Mesendoderm (in vitro differentiated cells): ENCODE measurements around the gene CCNJ.

ENCODE experiments used
- DNase-seq: peaks from one replicate; pipeline ENCODE4 v3.0.0; 2013
- H2AK5ac ChIP-seq: 2 replicates; pipeline ENCODE4 v1.6.1; 2013; ENCODE audit warnings: low read length, inconsistent platforms
- H2BK120ac ChIP-seq: 2 replicates; pipeline ENCODE4 v1.6.1; 2013; ENCODE audit warnings: low read depth, mild to moderate bottlenecking, low read length, moderate library complexity, mixed read lengths
- H2BK15ac ChIP-seq: replicated peaks from 2 replicates; pipeline ENCODE4 v1.6.1; 2013; ENCODE audit warnings: low read depth, mild to moderate bottlenecking, moderate library complexity
- H2BK5ac ChIP-seq: 2 replicates; pipeline ENCODE4 v1.6.1; 2013; ENCODE audit warnings: low read length, inconsistent platforms
- H3K18ac ChIP-seq: 2 replicates; pipeline ENCODE4 v1.6.1; 2013; ENCODE audit warnings: mild to moderate bottlenecking, low read length, mixed read lengths
- H3K23ac ChIP-seq: one replicate; pipeline ENCODE4 v1.6.1; 2013; ENCODE audit warnings: low read length
- H3K27ac ChIP-seq: 2 replicates; pipeline ENCODE4 v1.5.1; 2013; ENCODE audit warnings: low read depth, mild to moderate bottlenecking, inconsistent platforms, low read length, moderate library complexity
- H3K27me3 ChIP-seq: 2 replicates; pipeline ENCODE4 v1.6.1; 2013; ENCODE audit warnings: low read length, control low read depth, mild to moderate bottlenecking, inconsistent platforms; ENCODE audit not compliant: insufficient read depth, poor library complexity
- H3K36me3 ChIP-seq: 2 replicates; pipeline ENCODE4 v1.6.1; 2013; ENCODE audit warnings: low read length, inconsistent platforms; ENCODE audit not compliant: control insufficient read depth, insufficient read depth
- H3K4ac ChIP-seq: one replicate; pipeline ENCODE4 v1.6.1; 2013; ENCODE audit warnings: low read depth, mild to moderate bottlenecking, low read length, moderate library complexity
- H3K4me1 ChIP-seq: 2 replicates; pipeline ENCODE4 v1.6.1; 2013; ENCODE audit warnings: low read depth, low read length, inconsistent platforms; ENCODE audit not compliant: control insufficient read depth
- H3K4me2 ChIP-seq: 2 replicates; pipeline ENCODE4 v1.6.1; 2013; ENCODE audit warnings: low read length
- H3K4me3 ChIP-seq: 2 replicates; pipeline ENCODE4 v1.5.1; 2013; ENCODE audit warnings: mild to moderate bottlenecking, low read length
- H3K56ac ChIP-seq: one replicate; pipeline ENCODE4 v1.6.1; 2013; ENCODE audit warnings: low read length
- H3K79me1 ChIP-seq: 2 replicates; pipeline ENCODE4 v1.6.1; 2013; ENCODE audit warnings: low read length, inconsistent platforms
- H3K79me2 ChIP-seq: 2 replicates; pipeline ENCODE4 v1.6.1; 2013; ENCODE audit warnings: mild to moderate bottlenecking, low read length; ENCODE audit not compliant: control insufficient read depth, insufficient read depth
- H3K9ac ChIP-seq: 2 replicates; pipeline ENCODE4 v1.6.1; 2013; ENCODE audit warnings: low read length, inconsistent platforms
- H4K5ac ChIP-seq: one replicate; pipeline ENCODE4 v1.6.1; 2013; ENCODE audit warnings: low read length
- H4K8ac ChIP-seq: one replicate; pipeline ENCODE4 v1.6.1; 2013; ENCODE audit warnings: low read depth, mild to moderate bottlenecking, control low read depth, low read length, moderate library complexity
- WGBS: extraction: QIAGEN DNeasy Blood & Tissue Kit; methylation state at CpG from one replicate; pipeline ENCODE4 v1.1.7; 2013; ENCODE audit warnings: low lambda C conversion rate, missing lambda C conversion rate; ENCODE audit not compliant: insufficient coverage; ENCODE audit errors: extremely low coverage; 5-methylcytosine and 5-hydroxymethylcytosine counted together
- small RNA-seq: library from polyadenylated mRNA; stranded (forward); fragments of <200 nt; extraction: miRNeasy Mini kit (QIAGEN cat#:217004); gene quantifications from one replicate; pipeline ENCODE3, GENCODE V24; 2013; ENCODE audit not compliant: insufficient read depth

CCNJ gene

GRCh38 chr10:96093948-96094347 lies 50.6 kb downstream of the CCNJ start:
- no peak overlapping the region for H2BK15ac ChIP-seq
- H3K9ac ChIP-seq: no peak overlapping the region
- WGBS: no CpG with 5 or more reads among the region's 2 CpGs
- H3K4ac ChIP-seq: no peak overlapping the region
- no peak overlapping the region for H2BK5ac ChIP-seq
- no peak overlapping the region for H2BK120ac ChIP-seq
- H3K4me3 ChIP-seq: no peak overlapping the region
- H3K56ac ChIP-seq: no peak overlapping the region
- H4K8ac ChIP-seq: no peak overlapping the region
- no peak overlapping the region for H3K27ac ChIP-seq
- H3K36me3 ChIP-seq: no peaks in the 10 kb centered on the region
- no peak for DNase-seq
- no peaks in the 10 kb centered on the region for H3K79me2 ChIP-seq
- H3K4me2 ChIP-seq: no peak overlapping the region
- H3K27me3 ChIP-seq: no peaks in the 10 kb centered on the region
- H4K5ac ChIP-seq: no peak overlapping the region
- no peaks in the 10 kb centered on the region for H3K4me1 ChIP-seq
- no peaks in the 10 kb centered on the region for H3K79me1 ChIP-seq
- no peak overlapping the region for H3K18ac ChIP-seq
- no peak overlapping the region for H2AK5ac ChIP-seq
- H3K23ac ChIP-seq: no peak overlapping the region

- H3K18ac ChIP-seq: no peak overlapping the region
- H3K23ac ChIP-seq: no peak overlapping the region
- H2BK5ac ChIP-seq: no peak overlapping the region
- H3K4me3 ChIP-seq: no peak overlapping the region
- no peak overlapping the region for H3K4me2 ChIP-seq
- no peaks in the 10 kb centered on the region for H3K79me2 ChIP-seq
- H3K56ac ChIP-seq: no peak overlapping the region
- H3K4me1 ChIP-seq: no peaks in the 10 kb centered on the region
- H3K27ac ChIP-seq: no peak overlapping the region
- H3K36me3 ChIP-seq: no peaks in the 10 kb centered on the region
- no peak for DNase-seq
- no peak overlapping the region for H3K9ac ChIP-seq
- no peak overlapping the region for H3K4ac ChIP-seq
- H2AK5ac ChIP-seq: no peak overlapping the region
- WGBS: no CpG with 5 or more reads among the region's 1 CpG
- H3K79me1 ChIP-seq: no peaks in the 10 kb centered on the region
- H4K8ac ChIP-seq: no peak overlapping the region
- no peak overlapping the region for H4K5ac ChIP-seq
- no peak overlapping the region for H2BK120ac ChIP-seq
- H2BK15ac ChIP-seq: no peak overlapping the region
- H3K27me3 ChIP-seq: no peaks in the 10 kb centered on the region
Measured at GRCh38 chr10:96096958-96097357, 53.6 kb downstream of the CCNJ start.

- Histone ChIP-seq H3K27me3 (no peaks in the 10 kb centered on the region), H3K4me3 (no peak overlapping the region), H3K79me2 (no peaks in the 10 kb centered on the region), H3K9ac (no peak overlapping the region), H3K36me3 (no peaks in the 10 kb centered on the region), H3K4me2 (no peak overlapping the region), H4K5ac (no peak overlapping the region), H2BK5ac (no peak overlapping the region), H3K23ac (no peak overlapping the region), H4K8ac (no peak overlapping the region), H2BK120ac (no peak overlapping the region), H3K18ac (no peak overlapping the region), H3K56ac (no peak overlapping the region), H3K79me1 (no peaks in the 10 kb centered on the region), H3K27ac (no peak overlapping the region), H3K4me1 (no peaks in the 10 kb centered on the region), H3K4ac (no peak overlapping the region), H2AK5ac (no peak overlapping the region), H2BK15ac (no peak overlapping the region)
- no peak for DNase-seq
- no CpG with 5 or more reads among the region's 3 CpGs for WGBS
Measured at GRCh38 chr10:96097865-96098264, 54.5 kb downstream of the CCNJ start.

- H3K27ac ChIP-seq: no peak overlapping the region
- H3K79me2 ChIP-seq: no peaks in the 10 kb centered on the region
- no CpG with 5 or more reads among the region's 3 CpGs for WGBS
- H3K4me3 ChIP-seq: no peak overlapping the region
- no peak overlapping the region for H3K4me2 ChIP-seq
- DNase-seq: peak; percentile 87
- H2BK15ac ChIP-seq: no peak overlapping the region
- no peaks in the 10 kb centered on the region for H3K36me3 ChIP-seq
- H2AK5ac ChIP-seq: no peak overlapping the region
- no peak overlapping the region for H2BK5ac ChIP-seq
- no peak overlapping the region for H4K8ac ChIP-seq
- H3K18ac ChIP-seq: no peak overlapping the region
- H3K27me3 ChIP-seq: no peaks in the 10 kb centered on the region
- no peaks in the 10 kb centered on the region for H3K4me1 ChIP-seq
- no peak overlapping the region for H3K4ac ChIP-seq
- H3K56ac ChIP-seq: no peak overlapping the region
- H3K9ac ChIP-seq: no peak overlapping the region
- H4K5ac ChIP-seq: no peak overlapping the region
- no peak overlapping the region for H3K23ac ChIP-seq
- H2BK120ac ChIP-seq: no peak overlapping the region
- H3K79me1 ChIP-seq: no peaks in the 10 kb centered on the region
Measured at GRCh38 chr10:96107623-96108038, 64.2 kb downstream of the CCNJ start.

Small RNA genes within 50 kb of the gene (small RNA-seq; reads per million reads assigned to genes)
- gene MIR3157: 1.3 reads per million
